DOHH2 (cell line): ENCODE measurements around the gene ITPKB.

Experiments used
- H3F3A ChIP-seq: fragments of 200-600 bp; sonication (generic), shearing (Covaris generic); 2 replicates; pipeline ENCODE4 v1.6.0; 2016; ENCODE audit warnings: antibody characterized with exemption, mild to moderate bottlenecking; ENCODE audit not compliant: control insufficient read depth, insufficient read depth
- H3K27ac ChIP-seq: fragments of 200-600 bp; sonication (generic); 2 replicates; pipeline ENCODE4 v1.5.1; 2014; ENCODE audit warnings: low read depth, mild to moderate bottlenecking, low read length, moderate library complexity
- H3K27me3 ChIP-seq: fragments of 200-600 bp; sonication (generic); 2 replicates; pipeline ENCODE4 v1.6.1; 2014; ENCODE audit warnings: mild to moderate bottlenecking, low read length, mixed read lengths; ENCODE audit not compliant: control insufficient read depth
- H3K36me3 ChIP-seq: fragments of 200-600 bp; sonication (generic); 2 replicates; pipeline ENCODE4 v1.6.1; 2014; ENCODE audit warnings: mild to moderate bottlenecking, low read length, moderate library complexity, mixed read lengths; ENCODE audit not compliant: control insufficient read depth
- H3K4me1 ChIP-seq: fragments of 200-600 bp; sonication (generic); 2 replicates; pipeline ENCODE4 v1.6.1; 2014; ENCODE audit warnings: mild to moderate bottlenecking, low read length, mixed read lengths; ENCODE audit not compliant: control insufficient read depth
- H3K4me2 ChIP-seq: fragments of 200-600 bp; sonication (generic); 2 replicates; pipeline ENCODE4 v1.6.0; 2014; ENCODE audit warnings: mild to moderate bottlenecking, low read length, moderate library complexity
- H3K4me3 ChIP-seq: fragments of 200-600 bp; sonication (generic); 2 replicates; pipeline ENCODE4 v1.5.1; 2014; ENCODE audit warnings: mild to moderate bottlenecking, low read length, mixed read lengths
- H3K79me2 ChIP-seq: fragments of 200-600 bp; sonication (generic); 2 replicates; pipeline ENCODE4 v1.6.1; 2014; ENCODE audit warnings: mild to moderate bottlenecking, low read length, mixed read lengths; ENCODE audit not compliant: control insufficient read depth
- H3K9me2 ChIP-seq: fragments of 200-600 bp; sonication (generic); replicated peaks from 2 replicates; pipeline ENCODE4 v1.6.1; 2014; ENCODE audit warnings: mild to moderate bottlenecking, low read length, mixed read lengths; ENCODE audit not compliant: control insufficient read depth
- H3K9me3 ChIP-seq: fragments of 200-600 bp; sonication (generic); 2 replicates; pipeline ENCODE4 v1.6.1; 2014; ENCODE audit warnings: antibody characterized with exemption, low read length, mixed read lengths; ENCODE audit not compliant: control insufficient read depth, insufficient read depth
- H4K20me1 ChIP-seq: fragments of 200-600 bp; sonication (generic); 2 replicates; pipeline ENCODE4 v1.6.0; 2014; ENCODE audit warnings: low read depth, mild to moderate bottlenecking, antibody characterized with exemption, low read length, moderate library complexity; ENCODE audit not compliant: control insufficient read depth, insufficient read depth
- CTCF ChIP-seq: fragments of 200-600 bp; sonication (generic); IDR thresholded peaks from one replicate; pipeline ENCODE4 v1.5.1; 2014; ENCODE audit warnings: antibody characterized with exemption, mild to moderate bottlenecking, low read depth, low read length; ENCODE audit not compliant: poor library complexity, severe bottlenecking
- EZH2phosphoT487 ChIP-seq: fragments of 200-600 bp; sonication (generic); IDR thresholded peaks from 2 replicates; pipeline ENCODE4 v1.6.1; 2017; ENCODE audit warnings: borderline replicate concordance, mild to moderate bottlenecking, antibody characterized with exemption, low read length, moderate library complexity, mixed read lengths

The ITPKB gene

GRCh38 chr1:226625832-226626576 lies 113.1 kb downstream of the ITPKB start:
- no peaks in the 10 kb centered on the region for H3K9me3 ChIP-seq
- no peaks in the 10 kb centered on the region for H3F3A ChIP-seq
- H3K4me2 ChIP-seq, result peak overlapping the region; percentile 49
- H3K4me1 ChIP-seq, result peaks cover 18% of the 10 kb centered on the region
- no peak overlapping the region for H3K4me3 ChIP-seq
- no peak for TF ChIP-seq EZH2phosphoT487
- no peak for TF ChIP-seq CTCF
- no peaks in the 10 kb centered on the region for H3K79me2 ChIP-seq
- H3K27me3 ChIP-seq, result no peaks in the 10 kb centered on the region
- H4K20me1 ChIP-seq, result no peaks in the 10 kb centered on the region
- no peak overlapping the region for H3K27ac ChIP-seq
- H3K9me2 ChIP-seq, result no peaks in the 10 kb centered on the region
- H3K36me3 ChIP-seq, result no peaks in the 10 kb centered on the region

GRCh38 chr1:226625326-226625725 lies 113.8 kb downstream of the ITPKB start:
- Histone ChIP-seq H3K9me3 (no peaks in the 10 kb centered on the region), H3F3A (no peaks in the 10 kb centered on the region), H3K9me2 (no peaks in the 10 kb centered on the region), H3K27me3 (no peaks in the 10 kb centered on the region), H3K4me1 (peaks cover 15% of the 10 kb centered on the region), H3K27ac (no peak overlapping the region), H3K4me2 (no peak overlapping the region), H3K36me3 (no peaks in the 10 kb centered on the region), H3K79me2 (no peaks in the 10 kb centered on the region), H3K4me3 (no peak overlapping the region), H4K20me1 (no peaks in the 10 kb centered on the region)
- no peak for TF ChIP-seq EZH2phosphoT487
- no peak for TF ChIP-seq CTCF

- H3K4me1 ChIP-seq, result peaks cover 15% of the 10 kb centered on the region
- no peaks in the 10 kb centered on the region for H3K36me3 ChIP-seq
- no peaks in the 10 kb centered on the region for H3K27me3 ChIP-seq
- no peaks in the 10 kb centered on the region for H4K20me1 ChIP-seq
- no peak overlapping the region for H3K27ac ChIP-seq
- H3F3A ChIP-seq, result no peaks in the 10 kb centered on the region
- TF ChIP-seq CTCF (no peak), EZH2phosphoT487 (no peak)
- H3K79me2 ChIP-seq, result no peaks in the 10 kb centered on the region
- H3K4me3 ChIP-seq, result no peak overlapping the region
- no peaks in the 10 kb centered on the region for H3K9me3 ChIP-seq
- H3K9me2 ChIP-seq, result no peaks in the 10 kb centered on the region
- no peak overlapping the region for H3K4me2 ChIP-seq
Measured at GRCh38 chr1:226624526-226624925, 114.6 kb downstream of the ITPKB start.
